Testis (tissue), 2 donors: Measurements from ENCODE around the gene RIMS1.

ENCODE experiments used
- CTCF ChIP-seq, 3 experiments: fragments of 450-650 bp in 2 of 3; fragments of 200-600 bp in 1 of 3; sonication (generic) in 1 of 3; IDR thresholded peaks; one replicate each; pipeline ENCODE4 v1.5.1; 2016 to 2019; ENCODE audit warnings: antibody characterized with exemption in 3 of 3, mild to moderate bottlenecking in 2 of 3, moderate library complexity in 1 of 3
- POLR2A ChIP-seq: fragments of 450-650 bp; IDR thresholded peaks from one replicate; pipeline ENCODE4 v1.6.1; 2017; ENCODE audit warnings: antibody characterized with exemption, mild to moderate bottlenecking, moderate library complexity

- no peak for TF ChIP-seq CTCF (IDR thresholded peaks at IDR 0.05)
- no peak for TF ChIP-seq POLR2A
Observed at GRCh38 chr6:72132427-72132826, 246.1 kb downstream of the RIMS1 start.
